CD4-positive, alpha-beta T cell treated with Interleukin-2 at 100 ng/mL for 4 hours (primary cell): ENCODE results near the gene CTSZ.
A peak's percentile ranks its signal among the peaks of the same experiment; 100 is the strongest.
"Not testable (repeated sequence)": the region's sequence is repeated elsewhere in the genome, so short reads cannot be mapped to it uniquely, and the experiment has no call there.

ENCODE experiments used
- DNase-seq: peaks from one replicate; pipeline ENCODE4 v3.0.0-alpha.2; 2020; ENCODE audit warnings: low spot score

Gene CTSZ

DNA sequence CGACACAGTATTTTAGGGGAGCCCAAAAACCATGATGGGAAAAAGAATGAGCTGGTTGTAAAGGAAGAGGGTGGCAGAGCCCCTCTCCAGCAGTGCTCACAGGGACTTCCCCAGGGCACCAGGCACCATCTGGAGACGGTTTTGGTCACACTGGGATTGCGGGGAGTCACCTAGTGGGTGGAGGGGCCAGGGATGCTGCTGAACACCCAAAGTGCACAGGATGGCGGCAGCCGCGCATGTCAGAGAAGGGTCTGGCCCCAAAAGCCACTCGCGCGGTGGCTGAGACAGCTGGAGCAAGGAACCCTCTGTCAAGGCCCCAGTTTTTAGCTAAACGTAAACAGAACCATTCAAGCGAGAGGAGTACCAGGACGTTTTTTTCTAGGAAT is 10.8 kb downstream of the CTSZ start:
- DNase-seq, result no peak

DNA sequence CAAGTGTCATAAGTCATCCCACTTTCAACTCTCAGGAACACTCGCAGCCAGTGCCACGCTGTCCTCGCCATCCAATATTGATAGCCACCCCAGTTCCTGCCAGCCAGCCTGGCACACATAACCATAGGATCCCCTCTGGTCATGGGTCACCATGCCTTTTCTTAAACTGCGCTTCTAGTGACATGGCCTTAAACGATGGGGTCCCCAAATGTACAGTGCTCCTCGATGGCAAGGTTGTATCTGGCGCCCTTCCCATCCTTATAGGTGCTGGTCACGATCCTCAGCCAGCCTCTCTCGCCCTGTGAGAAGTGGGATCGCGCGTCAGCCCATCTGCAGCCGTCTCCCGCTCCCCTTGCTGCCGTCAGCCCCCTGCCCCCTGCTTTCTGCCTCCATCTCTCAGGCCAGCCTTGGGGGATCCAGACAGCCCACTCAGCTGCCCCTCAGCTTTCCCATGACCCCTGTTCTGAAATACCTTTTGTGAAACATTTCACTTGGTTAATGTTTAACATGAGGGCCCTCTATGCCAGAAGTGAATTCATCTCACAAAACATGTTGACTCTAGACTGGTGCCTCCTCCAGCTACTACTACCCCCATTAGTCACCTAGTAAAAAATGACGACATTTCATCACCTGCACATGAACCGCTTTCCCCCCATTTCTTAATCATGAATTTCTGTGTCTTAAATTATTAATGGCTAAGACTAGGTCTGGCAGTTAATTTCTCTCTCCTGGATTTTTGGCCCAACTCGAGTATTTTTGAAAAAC is 11.4 kb downstream of the CTSZ start:
- DNase-seq, result no peak

DNA sequence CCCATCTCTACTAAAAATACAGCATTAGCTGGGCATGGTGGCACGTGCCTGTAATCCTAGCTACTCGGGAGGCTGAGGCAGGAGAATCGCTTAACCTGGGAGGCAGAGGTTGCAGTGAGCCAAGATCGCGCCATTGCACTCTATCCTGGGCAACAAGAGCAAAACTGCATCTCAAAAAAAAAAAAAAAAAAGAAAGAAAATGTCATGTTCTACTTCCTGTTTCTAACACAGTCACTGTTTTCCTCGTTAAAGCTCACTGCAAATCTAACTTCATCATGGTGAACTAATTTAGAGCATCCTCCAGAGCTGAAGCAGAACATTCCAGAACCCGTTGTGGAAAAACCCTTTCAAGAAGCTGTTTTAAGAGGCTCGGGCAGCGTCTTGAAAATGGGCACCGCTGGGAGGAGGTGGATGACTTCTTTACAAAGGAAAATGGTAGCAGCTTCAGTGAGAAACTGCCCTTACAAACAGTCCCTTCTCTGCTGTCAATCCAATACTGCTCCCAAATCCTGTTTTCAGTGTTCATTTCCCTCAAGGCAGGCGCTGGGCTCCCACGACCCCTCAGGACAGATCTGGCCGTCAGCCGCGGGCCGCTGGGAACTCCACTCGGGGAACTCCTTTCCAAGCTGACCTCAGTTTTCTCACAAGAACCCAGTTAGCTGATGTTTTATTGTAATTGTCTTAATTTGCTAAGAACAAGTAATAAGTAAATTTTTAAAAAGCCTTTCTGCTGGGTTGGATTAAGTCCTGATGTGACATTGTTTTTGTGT is 12.5 kb downstream of the CTSZ start:
- DNase-seq, result no peak

DNA sequence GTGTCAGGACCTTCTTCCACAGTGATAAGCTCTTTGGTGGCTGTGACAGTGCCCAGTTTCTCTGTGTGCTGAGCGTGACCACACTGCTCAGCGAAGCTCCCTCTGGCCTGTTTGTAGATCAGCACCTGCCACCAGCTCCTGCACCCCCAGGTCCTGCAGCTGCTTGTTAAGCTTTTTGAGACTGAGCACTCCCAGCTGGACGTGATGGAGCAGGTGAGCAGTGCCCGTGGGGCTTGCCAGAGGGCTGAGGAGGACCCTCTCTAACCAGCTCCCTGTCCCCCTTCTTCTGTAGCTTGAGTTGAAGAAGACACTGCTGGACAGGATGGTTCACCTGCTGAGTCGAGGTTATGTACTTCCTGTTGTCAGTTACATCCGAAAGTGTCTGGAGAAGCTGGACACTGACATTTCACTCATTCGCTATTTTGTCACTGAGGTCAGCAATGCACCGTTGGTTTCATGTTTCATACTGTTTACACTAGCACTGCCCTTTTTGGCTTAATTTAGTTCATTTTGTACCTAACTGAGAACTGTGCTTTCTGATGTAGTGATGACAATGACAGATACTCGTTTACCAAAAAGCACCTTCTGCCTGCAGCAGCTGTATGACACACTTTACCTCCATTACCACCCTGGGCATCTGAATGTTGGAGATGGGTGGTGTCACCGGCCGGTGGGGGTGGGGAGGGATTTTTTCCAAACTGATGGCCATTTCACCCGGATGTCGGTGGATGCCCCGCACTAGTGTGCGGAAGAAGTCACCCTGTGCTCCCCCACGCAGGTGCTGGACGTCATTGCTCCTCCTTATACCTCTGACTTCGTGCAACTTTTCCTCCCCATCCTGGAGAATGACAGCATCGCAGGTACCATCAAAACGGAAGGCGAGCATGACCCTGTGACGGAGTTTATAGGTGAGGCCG is 13.5 kb downstream of the CTSZ start:
- no peak for DNase-seq

DNA sequence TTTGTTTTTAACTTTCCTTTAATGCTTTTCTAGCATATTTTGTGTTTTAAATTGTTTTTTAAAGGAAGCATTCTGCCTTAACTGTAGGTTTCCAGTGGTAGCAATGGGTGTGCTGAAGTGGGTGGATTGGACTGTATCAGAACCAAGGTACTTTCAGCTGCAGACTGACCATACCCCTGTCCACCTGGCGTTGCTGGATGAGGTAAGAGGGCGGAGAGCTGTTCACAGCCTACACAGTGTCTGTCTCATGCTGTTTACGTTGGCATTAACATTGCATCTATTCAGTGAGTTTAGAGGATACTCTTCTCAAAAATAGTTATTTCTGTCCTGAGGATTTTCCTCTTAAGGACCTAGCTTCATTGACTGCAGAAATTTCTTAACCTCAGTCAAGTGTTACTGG is 14.1 kb downstream of the CTSZ start:
- DNase-seq, result no peak

DNA sequence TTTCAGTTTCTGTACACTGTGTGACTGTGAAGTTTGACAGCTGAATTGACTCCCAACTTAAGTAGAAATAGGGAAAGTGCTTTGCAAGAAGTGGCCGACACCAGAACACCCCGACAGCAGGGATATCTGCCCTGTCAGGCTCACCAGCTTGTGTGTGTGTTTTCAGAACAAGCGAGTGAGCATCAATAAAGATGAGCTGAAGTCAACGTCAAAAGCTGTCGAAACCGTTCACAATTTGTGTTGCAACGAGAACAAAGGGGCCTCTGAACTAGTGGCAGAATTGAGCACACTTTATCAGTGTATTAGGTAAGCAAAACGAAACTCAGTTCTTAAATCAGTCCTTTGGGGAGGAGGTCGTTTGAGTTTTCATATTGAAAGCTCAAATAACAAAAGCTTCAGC is 15.3 kb downstream of the CTSZ start:
- no peak for DNase-seq

DNA sequence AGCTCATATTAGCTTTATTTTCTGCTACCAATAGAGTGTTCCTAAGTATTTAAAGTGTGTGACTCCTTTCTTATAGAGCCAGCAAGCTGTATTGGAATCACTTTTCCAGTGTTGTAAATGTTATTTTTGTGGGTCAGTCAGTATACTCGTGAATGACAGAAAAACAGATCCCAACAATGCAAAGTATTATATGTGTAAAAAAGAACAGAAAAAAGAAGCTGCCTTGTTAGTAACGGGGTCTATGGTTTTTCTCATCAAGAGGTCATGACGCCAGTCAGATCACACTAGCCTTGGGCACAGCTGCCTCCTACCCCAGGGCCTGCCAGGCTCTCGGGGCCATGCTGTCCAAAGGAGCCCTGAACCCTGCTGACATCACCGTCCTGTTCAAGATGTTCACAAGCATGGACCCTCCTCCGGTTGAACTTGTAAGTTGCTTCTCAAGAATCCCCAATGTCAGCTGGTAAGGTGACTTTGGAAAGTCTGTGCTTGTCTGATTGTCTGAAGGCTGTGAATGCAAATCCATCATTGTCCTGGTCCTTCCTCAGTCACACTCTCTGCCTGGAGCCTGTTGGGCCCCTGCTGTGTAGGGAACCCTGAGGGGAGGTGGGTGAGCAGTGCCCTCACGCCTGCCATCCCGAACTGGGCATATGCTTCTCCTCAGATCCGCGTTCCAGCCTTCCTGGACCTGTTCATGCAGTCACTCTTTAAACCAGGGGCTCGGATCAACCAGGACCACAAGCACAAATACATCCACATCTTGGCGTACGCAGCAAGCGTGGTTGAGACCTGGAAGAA is 16.2 kb downstream of the CTSZ start:
- no peak for DNase-seq

DNA sequence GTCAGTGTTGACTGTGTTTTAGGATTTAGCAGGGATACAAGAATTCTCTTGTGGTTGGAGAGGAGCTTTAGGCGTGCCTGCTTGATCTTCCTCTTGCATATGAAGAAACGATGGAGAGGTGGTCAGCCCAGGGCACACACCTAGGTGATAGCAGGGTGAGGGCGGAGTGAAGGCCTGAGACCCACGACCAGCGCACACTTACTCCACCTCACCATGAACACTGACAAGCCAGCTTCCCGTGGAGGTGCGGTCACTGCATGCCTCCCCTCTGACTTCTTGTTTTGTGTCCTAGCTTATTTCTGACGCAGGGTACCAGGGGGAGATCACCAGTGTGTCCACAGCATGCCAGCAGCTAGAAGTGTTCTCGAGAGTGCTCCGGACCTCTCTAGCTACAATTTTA is 17.9 kb downstream of the CTSZ start:
- no peak for DNase-seq

DNA sequence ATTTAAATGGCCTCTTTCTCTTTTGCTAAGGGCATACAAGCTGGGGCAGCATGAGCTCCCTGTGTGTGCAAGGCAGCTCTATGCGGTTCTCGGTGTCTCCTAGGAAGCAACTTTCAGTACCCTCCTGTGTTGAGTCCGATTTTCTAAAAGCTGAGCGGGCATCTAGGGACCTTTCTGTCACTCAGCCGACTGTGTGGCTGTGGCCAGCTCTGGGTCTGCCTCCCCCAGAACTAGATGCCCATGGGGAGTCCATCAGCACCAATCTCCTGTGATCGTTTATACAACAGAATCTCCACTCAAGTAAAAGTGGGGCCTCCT is 18.5 kb downstream of the CTSZ start:
- no peak for DNase-seq

DNA sequence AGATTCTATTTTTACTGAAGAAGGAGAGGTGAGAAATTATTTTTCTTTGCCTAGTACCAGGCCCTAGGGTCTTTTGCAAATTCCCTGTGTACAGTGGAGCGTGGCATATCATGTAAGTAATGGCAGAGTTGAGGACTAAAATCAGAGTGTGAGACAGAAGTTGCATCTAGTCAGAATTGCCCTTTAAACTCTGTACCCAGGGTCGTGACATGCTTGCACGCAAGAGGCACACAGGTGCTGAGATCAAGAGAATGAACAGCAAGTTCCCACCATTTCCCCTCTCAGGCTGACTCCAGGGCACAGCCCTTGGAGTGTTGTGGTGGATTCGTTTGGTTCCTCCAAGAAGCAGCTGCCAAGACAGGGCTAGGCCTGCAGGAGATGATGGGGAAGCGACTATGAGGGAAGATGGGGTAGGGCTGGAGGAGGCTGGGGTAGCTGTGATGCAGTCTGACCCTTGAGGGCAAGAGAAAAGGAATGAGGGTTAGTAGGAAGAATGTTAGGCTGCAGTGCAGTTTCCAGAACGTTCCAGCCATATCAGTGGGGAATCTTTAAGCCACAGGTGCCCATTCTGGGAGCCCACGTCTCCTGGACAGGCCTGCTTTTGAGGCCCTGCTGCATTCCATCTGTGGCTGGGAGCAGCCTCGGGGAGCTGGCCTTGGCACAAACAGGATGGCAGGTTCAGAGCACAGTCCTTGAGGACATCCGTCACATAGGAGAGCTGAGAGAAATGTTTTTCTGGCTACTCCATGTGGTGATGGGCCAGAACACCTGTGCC is 19.1 kb downstream of the CTSZ start:
- DNase-seq, result no peak

DNA sequence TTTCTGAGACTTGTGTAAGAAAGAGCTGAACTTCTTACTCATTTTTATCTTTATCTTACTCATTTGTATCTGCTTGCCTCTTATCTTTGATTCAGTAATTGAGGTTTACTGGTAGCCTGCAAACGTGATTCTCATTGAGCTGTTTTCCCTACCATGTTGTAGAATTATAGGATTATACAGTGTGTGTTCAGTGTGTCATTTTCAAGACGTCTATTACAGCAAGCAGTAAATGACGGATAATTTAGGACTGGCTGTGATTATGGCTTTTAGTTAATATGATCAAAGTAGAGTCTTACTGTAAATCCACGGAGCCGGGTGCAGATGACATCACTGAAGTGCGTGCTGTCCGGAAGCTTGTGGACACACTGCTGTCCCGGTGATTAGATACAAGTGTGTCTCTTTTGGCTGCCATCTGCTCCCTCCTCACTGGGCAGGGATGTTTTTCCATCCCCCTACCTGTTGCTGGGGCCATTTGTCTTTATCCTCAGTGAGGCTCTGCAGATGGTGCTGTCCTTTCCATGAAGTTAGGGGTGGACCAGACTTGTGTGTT is 20.0 kb downstream of the CTSZ start:
- no peak for DNase-seq

DNA sequence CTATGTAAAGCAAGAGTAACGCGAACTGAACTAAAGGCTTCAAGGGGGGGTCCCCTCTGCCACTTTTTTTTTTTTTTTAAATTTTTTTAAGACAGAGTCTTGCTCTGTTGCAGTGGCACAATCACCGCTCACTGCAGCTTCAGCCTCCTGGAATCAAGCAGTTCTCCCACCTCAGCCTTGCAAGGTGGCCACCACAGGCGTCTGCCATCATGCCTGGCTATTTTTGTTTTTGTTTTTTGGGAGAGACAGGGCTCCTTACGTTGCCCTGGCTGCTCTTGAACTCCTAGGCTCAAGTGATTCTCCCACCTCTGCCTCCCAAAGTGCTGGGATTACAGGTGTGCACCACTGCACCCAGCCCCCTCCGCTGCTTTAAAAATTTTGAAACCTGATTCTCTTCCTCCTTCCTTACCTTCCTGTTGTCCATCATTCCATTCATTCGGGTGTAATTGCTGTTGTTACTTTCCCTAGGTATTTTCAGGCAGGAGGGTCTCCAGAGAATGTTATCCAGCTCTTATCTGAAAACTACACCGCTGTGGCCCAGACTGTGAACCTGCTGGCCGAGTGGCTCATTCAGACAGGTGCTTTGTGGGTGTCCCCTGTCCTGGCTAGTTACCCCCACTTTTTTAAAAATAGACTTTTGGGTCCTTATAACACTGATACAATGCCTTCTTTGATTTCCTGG is 20.6 kb downstream of the CTSZ start:
- DNase-seq, result no peak

DNA sequence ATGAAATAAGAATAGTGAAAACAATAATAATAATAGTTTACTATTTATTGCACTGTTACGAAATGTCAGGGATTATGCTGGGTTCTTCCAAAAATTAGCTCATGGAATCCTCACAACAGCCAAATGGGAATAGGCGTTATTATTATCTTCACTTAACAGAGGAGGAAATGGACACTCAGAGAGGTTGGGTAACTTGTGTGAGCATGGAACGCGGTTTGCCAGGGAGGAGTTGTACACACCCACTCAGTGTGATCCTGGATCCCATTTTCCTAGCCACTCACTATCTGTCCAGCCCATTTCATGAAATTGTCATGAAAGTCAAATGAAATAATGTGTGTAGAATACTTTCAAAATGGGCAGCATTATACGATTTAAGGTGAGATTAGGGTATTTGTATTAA is 21.4 kb downstream of the CTSZ start:
- no peak for DNase-seq

DNA sequence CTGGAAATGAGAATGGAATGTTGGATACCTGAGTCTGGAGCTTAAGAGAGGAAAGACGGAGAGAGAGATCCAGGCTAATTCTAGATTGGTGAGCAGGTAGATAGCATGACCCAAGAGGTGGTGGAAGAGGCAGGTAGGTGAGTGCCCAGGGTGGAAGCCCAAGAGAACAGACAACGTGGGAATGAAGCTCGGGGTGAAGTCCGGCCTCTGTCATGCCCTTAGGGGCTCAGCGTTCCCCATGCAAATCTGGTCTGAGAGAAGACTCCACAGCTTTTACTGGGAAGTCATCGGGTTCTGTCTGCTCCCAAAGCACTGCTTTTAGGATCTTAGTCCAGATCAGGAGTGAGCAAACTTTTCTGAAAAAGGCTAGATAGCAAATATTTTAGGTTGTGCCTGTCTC is 22.4 kb downstream of the CTSZ start:
- no peak for DNase-seq

DNA sequence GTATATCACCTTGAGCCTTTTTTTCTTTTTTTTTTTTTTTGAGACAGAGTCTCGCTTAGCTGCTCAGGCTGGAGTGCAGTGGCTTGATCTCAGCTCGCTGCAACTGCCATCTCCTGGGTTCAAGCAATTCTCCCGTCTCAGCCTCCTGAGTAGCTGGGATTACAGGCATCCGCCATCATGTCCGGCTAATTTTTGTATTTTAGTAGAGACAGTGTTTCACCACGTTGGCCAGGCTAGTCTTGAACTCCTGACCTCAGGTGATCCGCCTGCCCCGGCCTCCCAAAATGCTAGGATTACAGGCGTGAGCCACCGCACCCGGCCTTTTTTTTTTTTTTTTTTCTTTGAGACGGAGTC is 24.0 kb downstream of the CTSZ start:
- not testable (repeated sequence) for DNase-seq

DNA sequence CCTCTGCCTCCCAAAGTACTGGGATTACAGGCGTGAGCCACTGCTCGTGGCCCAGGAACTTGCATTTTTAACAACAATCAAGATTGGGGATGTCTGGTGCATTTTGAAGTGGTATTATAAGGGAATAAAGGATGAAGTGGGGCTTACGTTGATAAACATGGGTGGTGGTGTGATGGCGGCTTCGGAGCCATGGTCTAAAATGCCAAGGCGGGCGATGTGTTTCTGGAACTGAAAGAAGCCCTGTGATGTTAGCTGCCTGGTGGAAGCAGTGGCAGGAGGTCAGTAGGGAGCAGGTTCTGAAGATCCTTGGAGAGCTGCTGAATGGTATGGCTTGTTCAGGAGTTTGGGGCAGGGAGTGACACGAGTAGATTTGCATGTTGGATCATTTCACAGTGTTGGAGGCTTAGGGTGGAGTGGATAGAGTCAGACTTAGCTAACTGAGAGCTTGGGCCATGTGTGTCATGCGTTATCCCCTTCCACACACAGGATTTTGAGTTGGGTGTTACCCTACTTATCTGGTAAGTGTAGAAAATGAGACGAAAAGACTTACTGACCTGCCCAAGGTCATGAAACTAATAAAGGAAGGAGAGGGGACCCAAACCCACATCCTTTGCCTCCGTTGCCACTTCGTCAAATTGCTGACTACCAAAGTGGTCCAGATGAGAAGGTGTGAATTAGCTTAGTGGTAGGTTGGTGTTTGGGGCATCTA is 24.5 kb downstream of the CTSZ start:
- DNase-seq, result peak; percentile 47

DNA sequence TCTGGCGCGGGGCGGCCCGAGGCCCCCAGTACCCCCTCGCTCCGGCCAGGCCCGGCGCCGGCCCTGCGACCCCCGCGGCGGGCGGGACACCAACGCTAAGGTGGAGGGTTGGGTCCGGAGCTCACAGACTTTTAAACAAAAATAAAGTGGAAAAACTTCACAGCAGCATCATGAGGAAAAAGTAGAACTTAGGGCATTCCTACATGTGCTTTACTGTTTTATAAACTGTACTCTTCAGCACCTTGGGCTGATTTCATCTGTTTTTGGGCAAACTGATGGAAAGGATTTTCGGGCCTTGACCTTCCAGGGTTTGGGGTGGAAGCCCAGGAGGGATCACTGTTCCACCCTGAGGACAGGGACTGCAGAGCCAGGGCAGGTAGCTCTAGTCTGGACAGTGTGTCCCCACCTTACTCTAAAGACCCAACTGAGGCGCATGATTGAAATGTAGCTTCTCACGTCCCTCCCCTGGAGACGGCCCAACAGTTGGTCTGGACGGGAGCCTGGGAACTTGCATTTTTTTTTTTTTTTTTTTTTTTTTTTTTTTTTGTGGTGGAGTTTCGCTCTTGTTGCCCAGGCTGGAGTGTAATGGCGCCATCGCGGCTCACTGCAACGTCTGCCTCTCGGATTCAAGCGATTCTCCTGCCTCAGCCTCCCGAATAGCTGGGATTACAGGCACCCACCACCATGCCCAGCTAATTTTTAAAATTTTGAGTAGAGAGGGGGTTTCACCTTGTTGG is 25.3 kb downstream of the CTSZ start:
- DNase-seq, result no peak

DNA sequence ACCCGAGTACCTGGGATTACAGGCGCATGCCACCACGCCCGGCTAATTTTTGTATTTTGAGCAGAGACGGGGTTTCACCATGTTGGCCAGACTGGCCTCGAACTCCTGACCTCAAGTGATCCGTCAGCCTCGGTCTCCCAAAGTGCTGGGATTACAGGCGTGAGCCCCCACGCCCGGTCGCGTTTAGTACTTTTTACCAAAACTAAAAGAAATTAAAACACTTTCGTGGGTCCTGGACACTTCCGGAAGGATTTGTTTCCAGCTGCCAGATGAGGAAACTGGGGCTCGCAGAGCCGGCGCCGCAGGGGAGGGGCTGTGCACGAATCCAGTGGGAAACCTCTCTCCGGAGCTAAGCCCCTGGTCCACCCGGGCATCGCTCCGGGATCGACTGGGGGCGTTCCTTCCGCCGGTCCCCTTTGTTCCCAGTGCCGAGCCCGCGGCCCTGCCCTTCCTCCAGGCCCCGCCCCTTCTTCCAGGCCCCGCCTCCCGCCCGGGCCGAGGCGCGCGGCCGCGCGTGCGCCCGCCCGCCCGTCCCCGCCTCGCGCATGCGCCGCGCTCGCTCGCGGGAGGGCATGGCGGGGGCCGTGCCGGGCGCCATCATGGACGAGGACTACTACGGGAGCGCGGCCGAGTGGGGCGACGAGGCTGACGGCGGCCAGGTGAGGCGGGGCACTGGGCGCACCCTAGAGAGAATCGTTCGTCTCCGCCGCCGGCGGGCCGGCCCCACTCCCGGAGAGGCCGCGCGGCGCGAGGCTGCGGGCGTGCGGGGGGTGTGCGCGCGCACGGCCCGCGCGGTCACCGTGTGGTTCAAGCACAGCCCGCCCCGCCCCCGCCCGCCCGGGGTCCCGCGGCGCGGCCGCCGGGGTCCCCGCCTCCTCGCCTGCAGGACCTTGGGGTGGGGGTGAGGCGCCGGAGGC is 26.1 kb downstream of the CTSZ start, which contains the start of gene NELFCD:
Gene NELFCD, plus strand, starts transcription at position 546 of the 917 bp plus-strand sequence. Its CDS starts 54 bp downstream, at position 600.
- peak; percentile 88 for DNase-seq
